ENCODE measurements around the gene PPID. TPM values are rescaled to one million over a fixed set of nuclear protein-coding genes. Genes with fewer than 3 reads are reported as not detected.

Gene PPID
- total RNA-seq, 2 donors from 2014 or later = 20.3 to 48.5 TPM

GRCh38 chr4:158726633-158727032, 3.4 kb upstream of the PPID start:
- no peaks in the 10 kb centered on the region for H3K27me3 ChIP-seq
- TF ChIP-seq CTCF (IDR thresholded peaks at IDR 0.05) = no peak
- H3K4me1 ChIP-seq = no peaks in the 10 kb centered on the region
- H3K36me3 ChIP-seq = no peaks in the 10 kb centered on the region
- H3K27ac ChIP-seq = no peak overlapping the region
- no peaks in the 10 kb centered on the region for H3K9me3 ChIP-seq
- H3K4me3 ChIP-seq = no peak overlapping the region
- no peak overlapping the region for H3K9ac ChIP-seq (ENCODE audit: low read depth in 2 of 2, low read length in 2 of 2)
- no peak for DNase-seq
- intact Hi-C loops (cut with DNase I) = loop anchor here (5.0 to 10.0 kb wide), 3 partner anchors 36 to 478 kb away; no protein-coding TSS in a partner anchor

- Histone ChIP-seq H3K27ac (no peak overlapping the region), H3K27me3 (no peaks in the 10 kb centered on the region), H3K4me1 (no peaks in the 10 kb centered on the region), H3K9ac (ENCODE audit: low read depth in 2 of 2, low read length in 2 of 2) (no peak overlapping the region), H3K9me3 (no peaks in the 10 kb centered on the region), H3K36me3 (no peaks in the 10 kb centered on the region), H3K4me3 (no peak overlapping the region)
- no peak for DNase-seq
- intact Hi-C loops (cut with DNase I) = loop anchor here (5.0 to 10.0 kb wide), 3 partner anchors 38 to 480 kb away; no protein-coding TSS in a partner anchor
- no peak for TF ChIP-seq CTCF (IDR thresholded peaks at IDR 0.05)
These were observed 1.4 kb upstream of the PPID start for GRCh38 chr4:158724637-158725036.

GRCh38 chr4:158722291-158722916, 792 bp downstream of the PPID start:
- Histone ChIP-seq H3K9me3 (no peaks in the 10 kb centered on the region), H3K4me3 (peak overlapping the region; percentile 89), H3K27me3 (no peaks in the 10 kb centered on the region), H3K27ac (peak overlapping the region; percentile 92), H3K4me1 (no peaks in the 10 kb centered on the region), H3K9ac (ENCODE audit: low read depth in 2 of 2, low read length in 2 of 2) (peak overlapping the region; percentile 74 to 97), H3K36me3 (no peaks in the 10 kb centered on the region)
- intact Hi-C loops (cut with DNase I) = loop anchor here (10.0 kb wide), 2 partner anchors 452 to 482 kb away; no protein-coding TSS in a partner anchor
- no peak for TF ChIP-seq CTCF (IDR thresholded peaks at IDR 0.05)
- DNase-seq = peak; percentile 46

GRCh38 chr4:158721680-158722079, 1.5 kb downstream of the PPID start:
- Histone ChIP-seq H3K9ac (ENCODE audit: low read depth in 2 of 2, low read length in 2 of 2) (no peak overlapping the region), H3K4me1 (no peaks in the 10 kb centered on the region), H3K9me3 (no peaks in the 10 kb centered on the region), H3K36me3 (peaks cover 3% of the 10 kb centered on the region), H3K27me3 (no peaks in the 10 kb centered on the region), H3K27ac (no peak overlapping the region), H3K4me3 (no peak overlapping the region)
- intact Hi-C loops (cut with DNase I) = loop anchor here (10.0 kb wide), 2 partner anchors 453 to 483 kb away; no protein-coding TSS in a partner anchor
- no peak for TF ChIP-seq CTCF (IDR thresholded peaks at IDR 0.05)
- DNase-seq = no peak

- no peak for DNase-seq
- H3K9me3 ChIP-seq = no peaks in the 10 kb centered on the region
- TF ChIP-seq CTCF (IDR thresholded peaks at IDR 0.05) = no peak
- intact Hi-C loops (cut with DNase I) = no loop called here
- H3K36me3 ChIP-seq = peaks cover 11% of the 10 kb centered on the region
- H3K27ac ChIP-seq = no peak overlapping the region
- H3K9ac ChIP-seq (ENCODE audit: low read depth in 2 of 2, low read length in 2 of 2) = no peak overlapping the region
- H3K4me3 ChIP-seq = no peak overlapping the region
- H3K27me3 ChIP-seq = no peaks in the 10 kb centered on the region
- no peaks in the 10 kb centered on the region for H3K4me1 ChIP-seq
These were observed 7.4 kb downstream of the PPID start for GRCh38 chr4:158715802-158716201.

Measured in colonic mucosa (tissue), 4 donors.